Measurements from ENCODE around the gene ZNF341.

ZNF341 gene

DNA sequence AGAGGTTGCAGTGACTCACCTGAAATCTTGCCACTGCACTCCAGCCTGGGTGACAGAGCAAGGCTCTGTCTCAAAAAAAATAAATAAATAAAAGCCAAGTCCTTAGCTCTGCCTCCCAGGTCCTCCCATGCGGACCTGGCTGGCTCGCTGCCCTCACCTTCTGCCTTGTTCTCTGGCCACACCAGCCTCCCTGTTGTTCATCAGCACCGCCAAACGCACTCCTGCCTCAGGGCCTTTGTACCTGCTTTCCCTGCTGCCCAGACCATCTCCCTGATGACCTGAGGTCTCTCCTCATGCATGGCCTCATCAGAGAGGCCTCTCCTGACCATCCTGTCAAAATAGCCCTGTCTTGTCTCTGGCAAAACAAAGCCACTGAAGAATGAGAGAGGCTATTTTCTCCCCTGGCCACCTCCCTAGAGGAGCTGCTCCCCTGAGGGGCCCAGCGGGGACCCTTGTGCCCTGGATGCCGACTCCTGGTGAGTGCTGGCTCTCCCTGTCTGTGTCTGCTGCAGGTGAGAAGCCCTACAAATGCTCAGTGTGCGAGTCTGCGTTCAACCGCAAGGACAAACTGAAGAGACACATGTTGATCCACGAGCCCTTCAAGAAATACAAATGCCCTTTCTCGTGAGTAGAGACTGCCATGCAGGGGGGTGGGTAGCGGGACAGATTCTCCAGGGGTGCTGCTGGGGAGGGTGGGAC lies 56.7 kb downstream of the ZNF341 start:
- Histone ChIP-seq H3K27me3 (replicated peaks; ENCODE audit: insufficient read depth, low read length) (no peaks in the 10 kb centered on the region), H3K9ac (ENCODE audit: low read length) (no peak overlapping the region), H3K4me2 (ENCODE audit: low read depth, low read length) (no peak overlapping the region), H3K9me3 (replicated peaks; ENCODE audit: insufficient read depth, low read length) (no peaks in the 10 kb centered on the region), H4K20me1 (ENCODE audit: insufficient read depth, low read length) (no peaks in the 10 kb centered on the region), H3K9me2 (replicated peaks; ENCODE audit: insufficient read depth, low read length) (no peaks in the 10 kb centered on the region), H3K27ac (ENCODE audit: low read length) (no peak overlapping the region), H3F3A (ENCODE audit: insufficient read depth, low read length) (no peaks in the 10 kb centered on the region), H3K4me1 (ENCODE audit: low read length) (peaks cover 25% of the 10 kb centered on the region), H3K4me3 (ENCODE audit: low read length) (no peak overlapping the region), H3K36me3 (replicated peaks; ENCODE audit: insufficient read depth, low read length) (no peaks in the 10 kb centered on the region), H2AFZ (ENCODE audit: low read length) (no peak overlapping the region), H3K79me2 (ENCODE audit: low read length) (0 out of 2 replicates have a peak, but pooled peaks cover 7% of the 10 kb centered on the region)
- DNase-seq, result no peak
- TF ChIP-seq EZH2 (optimal IDR thresholded peaks at IDR 0.05; ENCODE audit: low read depth, low read length) (no peak), EZH2phosphoT487 (IDR thresholded peaks at IDR 0.05; ENCODE audit: low read length) (no peak)
- TF ChIP-seq, protein P1, sequence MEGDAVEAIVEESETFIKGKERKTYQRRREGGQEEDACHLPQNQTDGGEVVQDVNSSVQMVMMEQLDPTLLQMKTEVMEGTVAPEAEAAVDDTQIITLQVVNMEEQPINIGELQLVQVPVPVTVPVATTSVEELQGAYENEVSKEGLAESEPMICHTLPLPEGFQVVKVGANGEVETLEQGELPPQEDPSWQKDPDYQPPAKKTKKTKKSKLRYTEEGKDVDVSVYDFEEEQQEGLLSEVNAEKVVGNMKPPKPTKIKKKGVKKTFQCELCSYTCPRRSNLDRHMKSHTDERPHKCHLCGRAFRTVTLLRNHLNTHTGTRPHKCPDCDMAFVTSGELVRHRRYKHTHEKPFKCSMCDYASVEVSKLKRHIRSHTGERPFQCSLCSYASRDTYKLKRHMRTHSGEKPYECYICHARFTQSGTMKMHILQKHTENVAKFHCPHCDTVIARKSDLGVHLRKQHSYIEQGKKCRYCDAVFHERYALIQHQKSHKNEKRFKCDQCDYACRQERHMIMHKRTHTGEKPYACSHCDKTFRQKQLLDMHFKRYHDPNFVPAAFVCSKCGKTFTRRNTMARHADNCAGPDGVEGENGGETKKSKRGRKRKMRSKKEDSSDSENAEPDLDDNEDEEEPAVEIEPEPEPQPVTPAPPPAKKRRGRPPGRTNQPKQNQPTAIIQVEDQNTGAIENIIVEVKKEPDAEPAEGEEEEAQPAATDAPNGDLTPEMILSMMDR (IDR thresholded peaks at IDR 0.05; ENCODE audit: low read length), result no peak

DNA sequence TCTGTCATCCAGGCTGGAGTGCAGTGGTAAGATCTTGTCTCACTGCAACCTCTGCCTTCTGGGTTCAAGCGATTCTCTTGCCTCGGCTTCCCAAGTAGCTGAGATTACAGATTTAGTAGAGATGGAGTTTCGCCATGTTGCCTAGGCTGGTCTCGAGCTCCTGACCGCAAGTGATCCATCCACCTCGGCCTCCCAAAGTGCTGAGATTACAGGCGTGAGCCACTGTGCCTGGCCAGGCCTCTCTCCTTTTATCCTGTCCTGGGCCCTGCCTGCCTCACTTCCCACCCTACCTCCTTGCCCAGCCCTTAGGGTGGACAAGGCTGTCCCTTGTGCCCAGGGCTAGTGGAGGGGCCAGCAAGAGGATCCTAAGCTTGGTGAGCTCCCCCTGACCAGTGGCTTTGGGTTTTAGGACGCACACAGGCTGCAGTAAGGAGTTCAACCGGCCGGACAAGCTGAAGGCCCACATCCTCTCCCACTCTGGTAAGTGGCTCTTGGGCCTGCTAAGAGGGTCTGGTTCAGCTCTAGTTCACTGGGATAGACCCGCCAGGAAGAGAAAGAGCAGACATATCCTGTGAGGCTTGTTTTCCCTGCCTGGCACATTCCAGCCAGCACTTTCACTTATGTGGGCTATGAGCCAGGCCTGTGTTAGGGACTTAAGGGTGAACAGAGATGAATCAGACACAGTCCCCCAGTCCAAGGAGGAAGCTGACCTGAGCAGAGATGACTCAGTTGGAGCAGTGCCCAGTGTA lies 57.5 kb downstream of the ZNF341 start:
- TF ChIP-seq, protein P1 (IDR thresholded peaks at IDR 0.05; ENCODE audit: low read length), result no peak
- TF ChIP-seq EZH2 (optimal IDR thresholded peaks at IDR 0.05; ENCODE audit: low read depth, low read length), result no peak
- no peak for TF ChIP-seq EZH2phosphoT487 (IDR thresholded peaks at IDR 0.05; ENCODE audit: low read length)
- H3K36me3 ChIP-seq (replicated peaks; ENCODE audit: insufficient read depth, low read length), result no peaks in the 10 kb centered on the region
- H3K9ac ChIP-seq (ENCODE audit: low read length), result no peak overlapping the region
- H3K27me3 ChIP-seq (replicated peaks; ENCODE audit: insufficient read depth, low read length), result no peaks in the 10 kb centered on the region
- DNase-seq, result no peak
- no peaks in the 10 kb centered on the region for H3F3A ChIP-seq (ENCODE audit: insufficient read depth, low read length)
- H3K27ac ChIP-seq (ENCODE audit: low read length), result no peak overlapping the region
- no peaks in the 10 kb centered on the region for H3K9me2 ChIP-seq (replicated peaks; ENCODE audit: insufficient read depth, low read length)
- H3K4me1 ChIP-seq (ENCODE audit: low read length), result peaks cover 28% of the 10 kb centered on the region
- H3K79me2 ChIP-seq (ENCODE audit: low read length), result 0 out of 2 replicates have a peak, but pooled peaks cover 7% of the 10 kb centered on the region
- H3K9me3 ChIP-seq (replicated peaks; ENCODE audit: insufficient read depth, low read length), result no peaks in the 10 kb centered on the region
- no peak overlapping the region for H3K4me3 ChIP-seq (ENCODE audit: low read length)
- no peaks in the 10 kb centered on the region for H4K20me1 ChIP-seq (ENCODE audit: insufficient read depth, low read length)
- no peak overlapping the region for H2AFZ ChIP-seq (ENCODE audit: low read length)
- no peak overlapping the region for H3K4me2 ChIP-seq (ENCODE audit: low read depth, low read length)

DNA sequence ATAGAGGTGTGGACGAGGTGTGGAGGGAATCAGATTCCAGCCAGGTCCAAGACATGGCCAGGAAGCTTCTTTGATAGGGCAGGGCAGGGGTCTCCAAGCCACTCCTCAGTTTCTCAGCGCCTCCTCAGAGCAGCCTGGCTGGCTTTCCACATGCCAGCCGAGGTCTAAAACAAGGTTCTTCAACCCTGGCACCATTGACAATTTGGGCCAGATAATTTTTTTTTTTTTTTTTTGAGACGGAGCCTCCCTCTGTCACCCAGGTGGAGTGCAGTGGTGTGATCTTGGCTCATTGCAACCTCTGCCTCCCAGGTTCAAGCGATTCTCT lies 58.0 kb downstream of the ZNF341 start:
- no peaks in the 10 kb centered on the region for H3K9me2 ChIP-seq (replicated peaks; ENCODE audit: insufficient read depth, low read length)
- H4K20me1 ChIP-seq (ENCODE audit: insufficient read depth, low read length), result no peaks in the 10 kb centered on the region
- peaks cover 28% of the 10 kb centered on the region for H3K4me1 ChIP-seq (ENCODE audit: low read length)
- TF ChIP-seq EZH2 (optimal IDR thresholded peaks at IDR 0.05; ENCODE audit: low read depth, low read length), result no peak
- TF ChIP-seq, protein P1 (IDR thresholded peaks at IDR 0.05; ENCODE audit: low read length), result no peak
- no peak for TF ChIP-seq EZH2phosphoT487 (IDR thresholded peaks at IDR 0.05; ENCODE audit: low read length)
- no peak overlapping the region for H3K4me3 ChIP-seq (ENCODE audit: low read length)
- H2AFZ ChIP-seq (ENCODE audit: low read length), result no peak overlapping the region
- no peak overlapping the region for H3K9ac ChIP-seq (ENCODE audit: low read length)
- no peaks in the 10 kb centered on the region for H3K27me3 ChIP-seq (replicated peaks; ENCODE audit: insufficient read depth, low read length)
- no peak for DNase-seq
- H3K27ac ChIP-seq (ENCODE audit: low read length), result no peak overlapping the region
- H3K9me3 ChIP-seq (replicated peaks; ENCODE audit: insufficient read depth, low read length), result no peaks in the 10 kb centered on the region
- 0 out of 2 replicates have a peak, but pooled peaks cover 7% of the 10 kb centered on the region for H3K79me2 ChIP-seq (ENCODE audit: low read length)
- H3F3A ChIP-seq (ENCODE audit: insufficient read depth, low read length), result no peaks in the 10 kb centered on the region
- no peak overlapping the region for H3K4me2 ChIP-seq (ENCODE audit: low read depth, low read length)
- H3K36me3 ChIP-seq (replicated peaks; ENCODE audit: insufficient read depth, low read length), result no peaks in the 10 kb centered on the region

Data from MM.1S (cell line).